Stimulated activated CD4-positive, alpha-beta T cell treated with anti-CD3 and anti-CD28 coated beads, Interleukin-4, amount 100 ng/mL, for 4 hours (primary cell): Measurements from ENCODE around the gene CAMTA1.

Source experiments
- DNase-seq, 2 experiments: peaks; one replicate each; pipeline ENCODE4 v3.0.0-alpha.2; 2020

The CAMTA1 gene

DNA sequence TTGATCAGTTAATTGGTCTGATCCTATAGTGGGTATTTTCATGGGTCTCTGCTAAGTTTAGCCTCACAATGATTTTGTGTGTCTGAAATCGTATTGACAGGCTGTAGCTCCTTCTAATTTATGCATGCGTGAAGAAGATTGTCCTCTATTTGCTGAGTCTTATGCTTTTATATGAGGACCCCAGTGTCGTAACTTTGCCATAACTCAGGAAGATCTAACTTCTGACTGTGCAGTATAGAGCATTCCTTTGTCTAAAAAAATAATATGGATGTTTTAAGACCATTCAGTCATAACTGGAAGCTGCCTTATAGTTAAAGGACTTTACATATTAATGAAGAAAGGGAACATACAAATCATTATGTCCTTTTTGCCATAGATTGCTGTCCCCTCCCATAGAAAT, 73.3 kb downstream of the CAMTA1 start:
- DNase-seq: no peak

DNA sequence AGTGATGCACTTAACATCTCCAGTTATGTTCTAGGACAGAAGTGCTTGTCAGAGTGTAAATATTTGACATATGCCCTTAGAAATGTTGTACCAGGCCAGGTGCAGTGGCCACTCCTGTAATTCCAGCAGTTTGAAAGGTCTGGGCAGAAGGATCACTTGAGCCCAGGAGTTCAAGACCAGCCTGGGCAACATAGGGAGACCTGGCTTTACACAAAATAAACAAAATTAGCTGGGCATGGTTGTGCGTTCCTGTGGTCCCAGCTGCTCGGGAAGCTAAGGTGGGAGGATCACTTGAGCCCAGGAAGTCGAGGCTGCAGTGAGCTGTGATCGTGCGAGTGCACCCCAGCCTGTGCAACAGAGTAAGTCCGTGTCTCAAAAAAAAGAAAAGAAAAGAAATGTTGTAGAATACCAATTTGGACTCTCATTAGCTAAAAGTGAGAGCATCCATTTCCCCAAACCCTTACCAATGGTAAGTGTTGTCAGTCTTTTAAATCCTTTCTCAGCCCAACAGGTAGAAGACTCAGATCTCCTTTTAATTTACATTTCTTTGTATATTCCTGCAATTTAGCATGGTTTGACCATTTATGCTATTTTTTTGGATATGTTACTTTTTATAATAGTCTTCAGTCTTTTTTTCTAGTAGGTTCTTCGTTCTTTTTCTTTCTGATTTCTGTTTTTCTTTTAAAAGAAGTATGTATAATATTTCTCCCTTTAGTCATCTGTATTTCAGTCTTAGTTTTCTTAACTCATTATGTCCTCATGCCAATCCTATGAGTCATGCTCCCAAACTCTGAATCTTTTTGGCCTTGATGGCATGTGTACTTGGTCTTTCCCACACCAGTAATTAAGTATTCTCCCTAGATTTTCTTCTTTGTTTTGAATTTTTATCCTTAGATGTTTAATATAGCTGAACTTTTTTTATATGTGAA, 74.4 kb downstream of the CAMTA1 start:
- DNase-seq: no peak

GRCh38 chr1:6860401-6860800, 75.1 kb downstream of the CAMTA1 start:
- DNase-seq: no peak

GRCh38 chr1:6861075-6861724, 75.9 kb downstream of the CAMTA1 start:
- DNase-seq: no peak

GRCh38 chr1:6862906-6863305, 77.7 kb downstream of the CAMTA1 start:
- no peak for DNase-seq

DNA sequence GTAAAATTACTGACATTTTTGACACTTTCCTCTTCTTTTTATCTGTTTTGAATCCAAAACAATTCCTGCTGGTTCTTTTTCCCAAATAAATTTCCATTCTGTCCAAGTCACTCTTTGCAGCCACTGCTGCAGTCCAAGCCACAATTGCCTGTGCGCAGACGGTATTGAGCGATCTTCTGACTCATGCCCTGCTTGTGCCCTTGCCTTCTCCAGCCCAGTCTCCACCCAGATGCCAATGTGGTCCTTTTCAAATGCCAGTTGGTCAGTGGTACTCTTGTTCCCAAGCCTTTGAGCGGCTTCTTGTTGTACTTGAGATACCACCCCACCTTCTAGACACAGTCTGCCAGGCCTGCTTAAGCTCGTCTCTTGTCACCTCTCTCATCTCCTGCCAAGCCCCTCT, 78.9 kb downstream of the CAMTA1 start:
- no peak for DNase-seq

GRCh38 chr1:6866825-6867224, 81.6 kb downstream of the CAMTA1 start:
- no peak for DNase-seq

GRCh38 chr1:6867321-6867720, 82.1 kb downstream of the CAMTA1 start:
- no peak for DNase-seq

- DNase-seq: no peak
These were observed 82.7 kb downstream of the CAMTA1 start for GRCh38 chr1:6867729-6868659.

- no peak for DNase-seq
These were observed 83.6 kb downstream of the CAMTA1 start for GRCh38 chr1:6868660-6869380.

DNA sequence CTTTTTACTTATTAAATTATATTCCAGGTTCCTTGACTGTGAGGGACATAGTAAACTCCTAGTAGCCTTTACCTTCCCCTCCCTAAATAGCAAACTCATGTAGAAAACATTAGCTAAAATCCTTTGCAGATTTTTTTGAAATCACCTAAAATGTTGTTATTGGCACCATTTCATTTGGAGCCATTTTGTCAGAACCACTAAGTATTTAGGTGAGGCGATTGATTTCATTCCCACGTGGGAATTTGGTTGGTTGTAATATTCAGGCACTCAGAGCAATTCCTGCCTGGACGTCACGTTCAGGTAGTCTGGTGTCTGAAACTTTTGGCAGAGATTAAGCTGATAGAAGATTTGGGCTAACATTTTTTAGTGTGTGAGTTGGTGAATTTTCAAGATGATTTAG, 84.3 kb downstream of the CAMTA1 start:
- no peak for DNase-seq

DNA sequence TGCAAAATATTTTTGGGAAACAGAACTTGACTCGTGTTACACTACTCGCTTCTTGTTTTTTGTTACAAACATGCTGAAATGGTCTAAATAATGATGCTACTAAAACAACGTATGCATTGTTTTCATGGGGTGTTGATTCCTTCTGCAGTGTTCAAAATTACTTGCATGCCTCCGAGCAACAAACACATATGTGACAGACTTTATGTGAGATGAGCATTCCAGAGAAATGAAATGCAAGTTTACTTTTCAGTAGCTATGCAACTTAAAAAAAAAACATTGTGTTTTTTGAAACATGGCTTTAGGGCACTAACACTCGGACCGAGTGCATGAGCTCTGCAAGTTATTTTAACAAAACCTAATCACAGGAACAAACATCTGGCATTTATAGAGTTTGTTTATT, 84.8 kb downstream of the CAMTA1 start:
- DNase-seq: no peak

DNA sequence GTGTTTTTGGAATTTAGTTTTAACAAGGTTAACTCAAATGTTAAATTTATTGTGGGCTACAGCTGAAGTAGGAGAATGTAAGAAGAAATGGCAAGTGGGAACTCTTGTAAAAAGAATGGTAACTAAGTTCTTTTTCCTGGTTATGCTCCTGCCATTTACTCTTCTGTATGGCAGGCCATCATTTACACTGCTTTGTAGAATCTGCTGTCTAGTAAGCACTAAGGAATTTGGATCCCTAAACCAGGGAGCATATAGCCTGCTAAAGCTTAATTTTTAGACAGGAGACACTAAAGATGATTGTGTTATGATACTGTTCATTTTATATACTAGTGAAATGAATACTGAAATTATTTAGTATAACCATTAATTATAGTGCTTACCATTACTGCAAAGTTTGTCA, 85.3 kb downstream of the CAMTA1 start:
- no peak for DNase-seq

GRCh38 chr1:6871300-6871972, 86.2 kb downstream of the CAMTA1 start:
- no peak for DNase-seq

DNA sequence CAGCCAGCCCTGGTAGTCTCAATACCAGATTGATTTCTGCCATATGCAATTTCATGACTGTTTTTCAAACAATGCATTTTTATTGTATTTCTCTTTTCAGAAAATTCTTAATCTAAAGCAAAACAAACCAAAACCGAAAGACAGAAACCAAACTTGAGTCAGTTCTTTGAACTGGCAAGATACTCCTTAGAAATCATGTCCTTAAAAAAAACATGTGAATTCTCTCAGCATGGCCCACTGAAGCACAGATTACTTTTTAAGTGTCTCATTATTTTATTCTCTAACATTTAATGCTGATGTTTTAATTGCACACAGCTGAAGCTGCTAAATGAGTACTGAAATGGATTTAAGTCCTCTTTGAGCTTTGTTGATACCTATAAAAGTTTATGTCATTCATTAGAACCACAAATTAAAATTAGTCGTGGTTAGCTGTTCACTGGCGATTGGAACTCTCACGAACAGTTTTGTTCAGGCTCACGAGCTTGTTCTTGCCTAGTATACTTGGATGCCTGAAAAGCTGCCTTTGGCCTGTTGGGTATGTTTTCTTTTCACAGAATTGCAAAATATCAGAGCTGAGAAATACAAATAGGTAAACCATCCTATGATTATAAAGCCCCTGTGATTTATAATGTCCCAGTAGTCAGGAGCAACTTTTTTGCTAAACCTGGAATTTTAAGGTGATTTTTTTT, 87.5 kb downstream of the CAMTA1 start:
- no peak for DNase-seq

DNA sequence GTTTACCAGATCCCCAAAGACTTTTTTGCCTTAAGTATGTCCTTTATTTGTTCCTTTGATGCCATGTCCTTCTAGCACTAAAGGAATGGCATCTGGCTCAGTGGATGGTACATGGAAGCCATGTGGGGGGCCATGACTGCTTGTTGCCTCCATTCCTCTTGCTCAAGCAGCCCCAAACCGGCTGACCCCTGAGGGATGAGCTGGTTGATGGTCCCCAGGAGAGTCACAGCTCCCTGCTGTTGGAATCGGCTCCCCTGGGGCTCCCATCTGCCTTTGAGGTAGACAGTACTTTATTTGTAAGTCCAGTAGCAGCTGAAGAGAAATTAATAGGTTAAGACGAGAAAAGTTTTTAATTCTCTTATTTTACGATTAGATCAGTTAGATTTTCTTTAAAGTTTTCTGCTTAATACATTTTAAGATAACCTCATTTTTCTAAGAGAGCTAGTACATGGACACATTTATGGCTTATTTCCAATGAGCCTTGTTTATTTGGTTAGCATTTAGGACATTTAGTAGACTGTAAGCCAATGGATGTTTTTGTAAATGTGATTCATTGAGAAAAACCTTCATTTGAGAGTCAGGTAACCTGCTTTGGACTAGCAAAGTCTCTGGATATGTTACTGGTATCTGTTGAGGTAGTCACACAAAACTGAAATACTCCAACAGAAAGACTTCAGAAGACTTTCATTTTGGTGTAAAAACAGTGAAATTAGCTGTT, 88.2 kb downstream of the CAMTA1 start:
- DNase-seq: no peak

GRCh38 chr1:6874298-6874697, 89.0 kb downstream of the CAMTA1 start:
- DNase-seq: no peak

GRCh38 chr1:6880951-6881690, 95.9 kb downstream of the CAMTA1 start:
- no peak for DNase-seq

DNA sequence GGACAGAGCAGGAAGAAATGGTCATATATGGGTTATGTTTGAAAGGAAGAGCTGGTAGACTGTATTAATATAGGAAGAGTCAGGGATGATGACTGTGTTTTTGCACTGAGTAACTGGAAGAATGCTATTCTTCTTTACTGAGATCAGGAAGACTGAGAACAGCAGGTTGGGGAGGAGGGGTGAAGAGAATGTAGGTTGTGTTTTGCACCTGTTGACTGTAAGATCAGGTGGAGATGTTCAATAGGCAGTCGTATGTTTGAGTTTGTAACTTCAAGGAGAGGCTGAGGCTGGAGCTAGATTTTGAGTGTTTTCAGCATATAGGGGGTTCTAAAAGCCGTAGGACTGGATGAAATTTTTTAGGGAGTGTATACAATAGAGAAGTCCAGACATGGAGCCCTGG, 97.2 kb downstream of the CAMTA1 start:
- DNase-seq: no peak

- no peak for DNase-seq
These were observed 99.4 kb downstream of the CAMTA1 start for GRCh38 chr1:6884652-6885153.
